Measurements from ENCODE around the gene FOXL3. TPM values are rescaled to one million over a fixed set of nuclear protein-coding genes. Genes with fewer than 3 reads are reported as not detected.
A peak's percentile ranks its signal among the peaks of the same experiment; 100 is the strongest.

The FOXL3 gene
- total RNA-seq, 1 experiment from 2014 or later = not detected

- Histone ChIP-seq H3K56ac (ENCODE audit: insufficient read length, low read depth, low read length) (no peak overlapping the region), H3K79me2 (ENCODE audit: insufficient read depth, low read length) (no peaks in the 10 kb centered on the region), H4K5ac (ENCODE audit: insufficient read length, low read depth, low read length) (no peak overlapping the region), H2AK5ac (ENCODE audit: insufficient read length, low read length) (no peak overlapping the region), H2BK5ac (ENCODE audit: insufficient read length, low read length) (no peak overlapping the region), H3K9ac (ENCODE audit: extremely low read depth, insufficient read length, low read length) (no peak overlapping the region), H2BK12ac (ENCODE audit: insufficient read length, low read depth, low read length) (no peak overlapping the region), H3K23ac (ENCODE audit: insufficient read length, low read depth, low read length) (no peak overlapping the region), H3K18ac (ENCODE audit: insufficient read length, low read depth, low read length) (no peak overlapping the region), H3K9me3 (ENCODE audit: control insufficient read depth, low read depth, low read length) (no peaks in the 10 kb centered on the region), H2BK120ac (ENCODE audit: low read depth, low read length, poor library complexity, severe bottlenecking) (no peak overlapping the region), H3K27ac (ENCODE audit: insufficient read length, low read depth, low read length) (no peak overlapping the region), H3K4me2 (ENCODE audit: insufficient read depth, insufficient read length, low read length) (no peak overlapping the region), H4K91ac (ENCODE audit: insufficient read length, low read depth, low read length) (no peak overlapping the region), H4K20me1 (ENCODE audit: control insufficient read depth, insufficient read depth, insufficient read length) (no peaks in the 10 kb centered on the region), H2BK15ac (ENCODE audit: low read depth, low read length) (no peak overlapping the region), H4K8ac (replicated peaks; ENCODE audit: insufficient read length, low read depth, low read length) (no peak overlapping the region), H3T11ph (ENCODE audit: low read length) (no peak overlapping the region), H3K23me2 (ENCODE audit: insufficient read length, low read depth, low read length, poor library complexity, severe bottlenecking) (no peaks in the 10 kb centered on the region), H3K79me1 (ENCODE audit: insufficient read depth, low read depth, low read length, poor library complexity, severe bottlenecking) (no peaks in the 10 kb centered on the region), H3K14ac (ENCODE audit: insufficient read depth, low read length) (no peak overlapping the region), H3K27me3 (ENCODE audit: insufficient read depth, low read length) (no peaks in the 10 kb centered on the region), H3K4me1 (ENCODE audit: insufficient read depth, low read length) (no peaks in the 10 kb centered on the region), H2AFZ (ENCODE audit: low read length) (no peak overlapping the region), H3K4ac (ENCODE audit: low read depth, low read length) (no peak overlapping the region), H2BK20ac (ENCODE audit: low read depth, low read length, poor library complexity, severe bottlenecking) (no peak overlapping the region)
- TF ChIP-seq, protein P1, sequence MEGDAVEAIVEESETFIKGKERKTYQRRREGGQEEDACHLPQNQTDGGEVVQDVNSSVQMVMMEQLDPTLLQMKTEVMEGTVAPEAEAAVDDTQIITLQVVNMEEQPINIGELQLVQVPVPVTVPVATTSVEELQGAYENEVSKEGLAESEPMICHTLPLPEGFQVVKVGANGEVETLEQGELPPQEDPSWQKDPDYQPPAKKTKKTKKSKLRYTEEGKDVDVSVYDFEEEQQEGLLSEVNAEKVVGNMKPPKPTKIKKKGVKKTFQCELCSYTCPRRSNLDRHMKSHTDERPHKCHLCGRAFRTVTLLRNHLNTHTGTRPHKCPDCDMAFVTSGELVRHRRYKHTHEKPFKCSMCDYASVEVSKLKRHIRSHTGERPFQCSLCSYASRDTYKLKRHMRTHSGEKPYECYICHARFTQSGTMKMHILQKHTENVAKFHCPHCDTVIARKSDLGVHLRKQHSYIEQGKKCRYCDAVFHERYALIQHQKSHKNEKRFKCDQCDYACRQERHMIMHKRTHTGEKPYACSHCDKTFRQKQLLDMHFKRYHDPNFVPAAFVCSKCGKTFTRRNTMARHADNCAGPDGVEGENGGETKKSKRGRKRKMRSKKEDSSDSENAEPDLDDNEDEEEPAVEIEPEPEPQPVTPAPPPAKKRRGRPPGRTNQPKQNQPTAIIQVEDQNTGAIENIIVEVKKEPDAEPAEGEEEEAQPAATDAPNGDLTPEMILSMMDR (conservative IDR thresholded peaks at IDR 0.05) = no peak
- H3K27me3 Mint-ChIP-seq (ENCODE audit: low read depth) = peaks cover 2% of the 10 kb centered on the region
- no peaks in the 10 kb centered on the region for H3K4me1 Mint-ChIP-seq
- H3K36me3 Mint-ChIP-seq (ENCODE audit: insufficient read depth in 1 of 3, low read depth in 3 of 3) = no peaks in the 10 kb centered on the region; a peak in 2 of 7 replicates
- no peak for DNase-seq
- WGBS (ENCODE audit: extremely low coverage, insufficient read length, low lambda C conversion rate) = no CpG with 5 or more reads among the region's 24 CpGs
- peaks cover 14 to 17% of the 10 kb centered on the region in 2 experiments for H3K9me3 Mint-ChIP-seq
- no peak overlapping the region; a peak in 1 of 5 replicates for H3K4me3 Mint-ChIP-seq
- H3K27ac Mint-ChIP-seq = peak overlapping the region in 1 of 3 experiments; percentile 4; a peak in 2 of 7 replicates
Measured at GRCh38 chr7:303884-304573, 14.1 kb downstream of the FOXL3 start.
